Measurements from ENCODE around the gene ZNF76. TPM values are rescaled to one million over a fixed set of nuclear protein-coding genes. Genes with fewer than 3 reads are reported as not detected.

Gene ZNF76
- total and polyA plus RNA-seq, 2 of the 13 experiments (the other 11 are each of a cell fraction or from before 2014, with no cell fraction given), result 13.2 to 26.4 TPM

GRCh38 chr6:35332074-35332887, 72.7 kb downstream of the ZNF76 start (continued):
- TF ChIP-seq THRA (CRISPR knock-in tag; IDR thresholded peaks at IDR 0.05; ENCODE audit: borderline replicate concordance) (peak; percentile 74), ZNF792 (CRISPR knock-in tag; IDR thresholded peaks at IDR 0.05) (peak; percentile 83), DMAP1 (CRISPR knock-in tag; IDR thresholded peaks at IDR 0.05) (peak; percentile 49; the same call in 1 of the 2 replicates), GATAD2A (CRISPR knock-in tag; IDR thresholded peaks at IDR 0.05) (peak; percentile 87), ZBTB34 (CRISPR knock-in tag; IDR thresholded peaks at IDR 0.05) (peak; percentile 58; the same call in 1 of the 2 replicates), BCL6 (CRISPR knock-in tag; IDR thresholded peaks at IDR 0.05) (peak; percentile 66), MEIS1 (CRISPR knock-in tag; IDR thresholded peaks at IDR 0.05; ENCODE audit: borderline replicate concordance) (peak; percentile 97), ZNF609 (CRISPR knock-in tag; IDR thresholded peaks at IDR 0.05; ENCODE audit: borderline replicate concordance) (peak; percentile 86), ZNF331 (CRISPR knock-in tag; IDR thresholded peaks at IDR 0.05) (peak; percentile 83), ZGPAT (CRISPR knock-in tag; IDR thresholded peaks at IDR 0.05) (peak; percentile 76), NR2C2 (CRISPR knock-in tag; IDR thresholded peaks at IDR 0.05; ENCODE audit: borderline replicate concordance) (0 out of 2 replicates have a peak, but pooled peaks have one; percentile 17), ZNF614 (CRISPR knock-in tag; IDR thresholded peaks at IDR 0.05; ENCODE audit: borderline replicate concordance) (peak; percentile 80; the same call in 1 of the 2 replicates), ZNF605 (CRISPR knock-in tag; IDR thresholded peaks at IDR 0.05) (peak; percentile 81), ZMYM3 (CRISPR knock-in tag; IDR thresholded peaks at IDR 0.05) (peak; percentile 36; the same call in 1 of the 2 replicates), SALL1 (CRISPR knock-in tag; IDR thresholded peaks at IDR 0.05) (peak; percentile 88), SKI (IDR thresholded peaks at IDR 0.05; ENCODE audit: partially characterized antibody) (peak; percentile 50), PATZ1 (CRISPR knock-in tag; IDR thresholded peaks at IDR 0.05) (peak; percentile 48), ZNF230 (CRISPR knock-in tag; IDR thresholded peaks at IDR 0.05) (0 out of 2 replicates have a peak, but pooled peaks have one; percentile 57)
